Effector memory CD4-positive, alpha-beta T cell (primary cell): ENCODE measurements around the gene GLRB.

ENCODE experiments used
- DNase-seq, 3 donors: peaks; one replicate each; pipeline ENCODE4 v3.0.0-alpha.2; 2020
- H3K27ac ChIP-seq: 2 replicates; pipeline ENCODE4 v1.7.0; 2013; ENCODE audit warnings: mild to moderate bottlenecking, low read length, moderate library complexity; ENCODE audit not compliant: insufficient read depth, poor library complexity, severe bottlenecking
- H3K27me3 ChIP-seq: replicated peaks from 2 replicates; pipeline ENCODE4 v1.7.0; 2013; ENCODE audit warnings: mild to moderate bottlenecking, low read length; ENCODE audit not compliant: insufficient read depth, control insufficient read depth, poor library complexity, severe bottlenecking
- H3K36me3 ChIP-seq: 2 replicates; pipeline ENCODE4 v1.7.0; 2013; ENCODE audit warnings: mild to moderate bottlenecking, low read length, moderate library complexity; ENCODE audit not compliant: control insufficient read depth, insufficient read depth
- H3K4me1 ChIP-seq: 2 replicates; pipeline ENCODE4 v1.7.0; 2013; ENCODE audit warnings: low read length, mild to moderate bottlenecking; ENCODE audit not compliant: control insufficient read depth, insufficient read depth, poor library complexity, severe bottlenecking
- H3K4me3 ChIP-seq: 2 replicates; pipeline ENCODE4 v1.7.0; 2013; ENCODE audit warnings: low read length, low read depth, mild to moderate bottlenecking; ENCODE audit not compliant: insufficient read depth, poor library complexity, severe bottlenecking
- H3K9me3 ChIP-seq: 2 replicates; pipeline ENCODE4 v1.7.0; 2013; ENCODE audit warnings: mild to moderate bottlenecking, low read length, moderate library complexity; ENCODE audit not compliant: control insufficient read depth

The GLRB gene

GRCh38 chr4:157072002-157072401, 3.9 kb upstream of the GLRB start:
- Histone ChIP-seq H3K27me3 (no peaks in the 10 kb centered on the region), H3K9me3 (no peaks in the 10 kb centered on the region), H3K4me1 (no peaks in the 10 kb centered on the region), H3K27ac (no peak overlapping the region), H3K36me3 (no peaks in the 10 kb centered on the region), H3K4me3 (no peak overlapping the region)
- DNase-seq, result no peak

- no peak for DNase-seq
- Histone ChIP-seq H3K27me3 (no peaks in the 10 kb centered on the region), H3K36me3 (no peaks in the 10 kb centered on the region), H3K9me3 (no peaks in the 10 kb centered on the region), H3K4me1 (no peaks in the 10 kb centered on the region), H3K4me3 (no peak overlapping the region), H3K27ac (no peak overlapping the region)
Observed at GRCh38 chr4:157075401-157075800, 549 bp upstream of the GLRB start.

DNA sequence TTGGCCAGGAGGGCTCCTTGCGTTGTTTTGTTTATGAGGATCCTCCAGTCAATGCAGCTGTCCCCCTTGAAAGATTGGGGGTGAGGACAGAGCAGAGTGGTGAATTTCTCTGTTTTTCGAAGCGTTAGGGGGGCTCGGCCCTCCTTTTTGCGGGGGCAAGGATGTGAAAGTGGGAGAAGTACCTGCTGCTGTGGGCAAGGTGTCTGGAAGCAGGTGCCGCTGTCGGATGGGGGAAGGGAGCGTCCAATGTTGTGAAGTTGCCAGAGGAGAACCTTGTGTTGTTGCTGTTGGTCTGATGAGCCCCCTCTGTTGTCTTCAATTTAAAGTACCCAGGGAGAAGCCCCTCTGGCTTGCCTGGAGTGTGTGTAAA, 613 bp downstream of the GLRB start:
- Histone ChIP-seq H3K27me3 (no peaks in the 10 kb centered on the region), H3K4me3 (no peak overlapping the region), H3K27ac (no peak overlapping the region), H3K9me3 (no peaks in the 10 kb centered on the region), H3K4me1 (no peaks in the 10 kb centered on the region), H3K36me3 (no peaks in the 10 kb centered on the region)
- no peak for DNase-seq

GRCh38 chr4:157079441-157079840, 3.5 kb downstream of the GLRB start:
- no peak overlapping the region for H3K27ac ChIP-seq
- DNase-seq, result no peak
- H3K9me3 ChIP-seq, result no peaks in the 10 kb centered on the region
- H3K27me3 ChIP-seq, result no peaks in the 10 kb centered on the region
- no peaks in the 10 kb centered on the region for H3K4me1 ChIP-seq
- no peaks in the 10 kb centered on the region for H3K36me3 ChIP-seq
- H3K4me3 ChIP-seq, result no peak overlapping the region

GRCh38 chr4:157080605-157081004, 4.7 kb downstream of the GLRB start:
- Histone ChIP-seq H3K9me3 (no peaks in the 10 kb centered on the region), H3K4me1 (no peaks in the 10 kb centered on the region), H3K36me3 (no peaks in the 10 kb centered on the region), H3K4me3 (no peak overlapping the region), H3K27me3 (no peaks in the 10 kb centered on the region), H3K27ac (no peak overlapping the region)
- no peak for DNase-seq

- no peaks in the 10 kb centered on the region for H3K36me3 ChIP-seq
- H3K27ac ChIP-seq, result no peak overlapping the region
- H3K27me3 ChIP-seq, result no peaks in the 10 kb centered on the region
- H3K9me3 ChIP-seq, result no peaks in the 10 kb centered on the region
- DNase-seq, result no peak
- no peaks in the 10 kb centered on the region for H3K4me1 ChIP-seq
- no peak overlapping the region for H3K4me3 ChIP-seq
Observed at GRCh38 chr4:157095716-157096115, 19.8 kb downstream of the GLRB start.

- Histone ChIP-seq H3K27ac (no peak overlapping the region), H3K4me3 (no peak overlapping the region), H3K27me3 (no peaks in the 10 kb centered on the region), H3K9me3 (no peaks in the 10 kb centered on the region), H3K4me1 (no peaks in the 10 kb centered on the region), H3K36me3 (no peaks in the 10 kb centered on the region)
- no peak for DNase-seq
Observed at GRCh38 chr4:157096439-157096838, 20.5 kb downstream of the GLRB start.

GRCh38 chr4:157099506-157099905, 23.6 kb downstream of the GLRB start:
- Histone ChIP-seq H3K27ac (no peak overlapping the region), H3K27me3 (no peaks in the 10 kb centered on the region), H3K9me3 (no peaks in the 10 kb centered on the region), H3K4me1 (no peaks in the 10 kb centered on the region), H3K4me3 (no peak overlapping the region), H3K36me3 (no peaks in the 10 kb centered on the region)
- DNase-seq, result no peak

- no peak for DNase-seq
- H3K27ac ChIP-seq, result no peak overlapping the region
Observed at GRCh38 chr4:157104541-157104940, 28.6 kb downstream of the GLRB start.

GRCh38 chr4:157114671-157115070, 38.7 kb downstream of the GLRB start:
- H3K27me3 ChIP-seq, result no peaks in the 10 kb centered on the region
- H3K27ac ChIP-seq, result no peak overlapping the region
- no peak for DNase-seq
- H3K36me3 ChIP-seq, result no peaks in the 10 kb centered on the region
- no peaks in the 10 kb centered on the region for H3K9me3 ChIP-seq
- H3K4me3 ChIP-seq, result no peak overlapping the region
- no peaks in the 10 kb centered on the region for H3K4me1 ChIP-seq

More at GRCh38 chr4:157104541-157104940, 28.6 kb downstream of the GLRB start:
- Histone ChIP-seq H3K9me3 (no peaks in the 10 kb centered on the region), H3K27me3 (no peaks in the 10 kb centered on the region), H3K4me3 (no peak overlapping the region), H3K4me1 (no peaks in the 10 kb centered on the region), H3K36me3 (no peaks in the 10 kb centered on the region)
